Suppressor macrophage treated with lipopolysaccharide for 4 hours (primary cell): ENCODE results near the gene TARS3.
"Not testable (repeated sequence)": the region's sequence is repeated elsewhere in the genome, so short reads cannot be mapped to it uniquely, and the experiment has no call there.

ENCODE experiments used
- DNase-seq: peaks from one replicate; pipeline ENCODE4 v3.0.0-alpha.2; 2020

Gene TARS3

DNA sequence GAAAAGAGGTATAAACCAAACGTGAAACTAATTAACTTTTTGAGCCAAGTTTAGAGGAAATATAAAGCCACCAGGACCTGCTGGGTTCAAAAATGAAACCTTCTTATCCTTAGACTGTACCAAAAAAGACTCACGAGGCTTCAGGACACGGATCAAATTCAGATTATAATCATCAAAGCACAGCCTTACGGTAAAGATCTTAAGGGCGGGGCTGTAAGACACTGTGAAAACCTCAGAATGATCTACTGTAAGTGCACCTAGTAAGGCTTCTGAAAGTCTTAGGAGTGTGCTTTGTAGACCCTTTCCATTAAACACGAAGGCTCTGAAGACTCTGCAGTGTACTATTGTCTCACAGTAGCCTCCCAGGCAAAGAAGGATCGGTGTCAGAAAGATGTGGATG is 26.8 kb downstream of the TARS3 start:
- DNase-seq: no peak

DNA sequence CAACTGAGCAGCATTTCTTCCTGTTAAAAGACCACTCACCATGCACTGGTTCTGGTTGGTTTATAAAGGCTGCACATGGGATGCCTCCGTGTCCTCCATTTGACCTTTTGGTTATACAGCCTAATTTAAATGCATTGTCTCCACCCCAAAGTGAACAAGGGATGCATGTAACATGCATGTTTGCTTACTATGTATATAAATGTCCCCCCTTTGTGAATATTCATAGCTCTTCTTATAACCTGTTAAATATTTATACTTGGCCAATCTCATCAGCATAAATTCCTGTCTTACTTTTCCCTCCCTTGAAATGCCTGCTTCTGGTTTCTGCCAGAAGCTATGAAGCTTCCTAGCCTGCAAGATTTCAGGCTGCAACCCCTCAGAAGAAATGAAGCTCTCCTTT is 27.4 kb downstream of the TARS3 start:
- no peak for DNase-seq

DNA sequence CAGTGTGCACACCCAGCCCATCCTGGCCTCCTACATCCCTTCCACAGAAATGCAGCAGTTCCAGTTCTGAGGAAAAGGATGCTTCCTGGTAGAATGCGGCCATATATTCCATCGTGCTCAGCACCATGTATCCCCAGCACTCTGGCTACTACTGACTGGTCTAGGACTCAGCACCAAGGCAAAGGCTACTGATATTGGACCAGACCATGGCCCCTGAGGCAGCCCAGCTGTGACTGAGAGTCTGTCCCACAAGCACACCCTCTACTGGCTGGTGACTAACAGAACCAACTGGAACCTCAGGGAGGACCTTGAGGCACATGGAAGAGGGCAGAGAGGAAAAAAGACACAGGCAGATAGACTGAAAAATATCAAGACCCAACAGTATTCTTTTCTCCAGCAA is 30.0 kb downstream of the TARS3 start:
- DNase-seq: no peak

DNA sequence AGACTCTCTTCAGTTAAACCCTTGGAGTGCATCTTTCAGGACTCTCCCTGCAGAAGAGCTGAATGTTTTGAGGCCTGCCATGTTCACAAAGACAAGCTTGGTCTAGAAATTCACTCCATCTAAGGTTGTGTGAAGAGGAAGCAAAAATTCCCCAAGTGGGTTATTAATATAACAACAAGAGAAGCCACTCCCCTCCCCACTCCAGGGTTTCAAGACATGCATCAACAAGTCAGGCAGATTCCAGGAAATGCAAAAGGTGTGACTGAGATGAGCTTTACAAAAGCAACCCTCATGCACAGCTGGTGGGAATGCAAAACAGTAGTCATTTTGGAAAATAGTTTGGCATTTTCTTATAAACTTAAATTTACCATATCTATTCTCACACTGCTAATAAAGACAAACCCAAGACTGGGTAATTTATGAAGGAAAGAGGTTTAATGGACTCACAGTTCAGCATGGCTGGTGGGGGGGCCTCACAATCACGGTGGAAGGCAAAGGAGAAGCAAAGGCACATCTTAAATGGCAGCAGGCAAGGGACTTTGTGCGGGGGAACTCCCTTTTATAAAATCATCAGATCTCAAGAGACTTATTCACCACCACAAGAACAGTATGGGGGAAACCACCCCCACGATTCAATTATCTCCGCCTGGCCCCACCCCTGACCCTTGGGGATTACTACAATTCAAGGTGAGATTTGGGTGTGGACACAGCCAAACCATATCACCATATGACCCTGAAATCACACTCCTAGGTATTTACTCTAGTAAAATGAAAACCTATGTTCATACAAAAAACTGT is 31.3 kb downstream of the TARS3 start:
- no peak for DNase-seq

DNA sequence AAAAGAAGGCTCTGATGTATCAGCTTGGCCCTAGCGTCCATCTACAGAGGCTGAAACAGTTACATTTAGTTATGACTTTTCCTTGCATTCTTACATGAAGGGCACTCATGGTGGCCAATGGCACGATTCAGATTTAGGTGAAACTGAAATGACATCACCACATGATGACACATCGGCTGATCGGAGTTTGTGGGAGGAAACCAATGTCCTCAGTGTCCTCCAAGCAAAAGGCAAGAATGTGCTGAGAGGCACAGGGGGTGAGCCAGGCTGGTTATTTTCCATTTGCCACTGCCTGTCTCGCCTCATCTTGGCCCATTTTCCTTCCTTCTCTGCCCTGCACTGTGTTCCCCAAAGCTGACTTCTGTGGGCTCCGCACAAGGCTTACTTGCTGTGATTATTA is 34.4 kb downstream of the TARS3 start:
- peak; percentile 27 for DNase-seq

DNA sequence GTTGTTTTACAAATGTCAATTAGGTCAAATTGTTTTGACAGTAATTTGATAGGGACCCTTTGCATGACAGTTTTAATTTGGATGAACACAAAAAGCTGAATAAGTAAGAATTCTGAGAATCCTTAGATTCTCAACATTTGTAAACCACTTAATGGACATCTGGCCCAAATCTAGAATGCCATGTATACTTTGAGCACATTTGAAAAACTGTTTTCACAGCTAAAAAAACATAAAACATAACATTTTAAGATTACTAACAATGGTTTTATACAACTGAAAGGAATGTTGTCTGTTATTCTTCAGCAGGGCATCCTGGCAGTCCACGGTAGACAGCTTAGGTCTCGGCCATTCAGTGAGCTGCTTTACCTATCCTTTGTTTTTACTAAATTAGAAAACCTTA is 37.6 kb downstream of the TARS3 start:
- DNase-seq: no peak

DNA sequence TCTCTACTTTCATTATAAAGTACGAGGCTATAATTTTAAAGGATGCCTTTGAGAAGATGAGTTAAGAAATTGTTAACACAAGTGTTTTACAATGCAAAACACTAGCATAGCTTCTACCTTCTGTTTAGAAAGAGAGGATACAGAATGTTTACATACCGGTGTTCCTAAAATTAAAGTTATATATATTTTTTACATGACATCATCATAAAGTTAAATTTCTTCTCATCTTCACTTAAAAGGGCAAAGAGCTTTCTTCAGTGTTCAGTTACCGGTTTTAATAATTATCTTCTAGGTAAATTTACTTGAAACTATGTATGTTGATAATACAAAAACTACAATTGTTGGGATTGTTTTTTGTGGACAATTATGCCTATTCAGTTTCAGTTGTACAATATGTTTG is 39.4 kb downstream of the TARS3 start:
- no peak for DNase-seq

DNA sequence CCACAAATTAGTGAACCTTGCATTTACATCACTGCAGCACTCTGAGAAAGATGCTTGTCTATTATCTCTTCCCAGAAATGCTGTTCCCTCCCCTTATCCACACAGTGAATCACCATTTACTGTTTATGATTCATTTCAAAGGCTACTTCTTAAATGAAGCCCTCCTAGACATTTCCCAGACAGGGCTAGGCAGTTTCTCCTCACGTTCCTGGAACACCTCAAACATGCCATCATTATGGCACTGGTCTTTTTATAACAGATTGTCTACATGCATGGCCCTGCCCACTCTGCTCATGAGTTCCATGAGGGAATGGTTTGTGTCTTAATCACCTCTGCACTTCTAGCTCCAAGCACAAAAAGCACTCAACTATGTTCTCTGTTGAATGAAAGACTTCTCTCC is 39.9 kb downstream of the TARS3 start:
- DNase-seq: peak; percentile 9

DNA sequence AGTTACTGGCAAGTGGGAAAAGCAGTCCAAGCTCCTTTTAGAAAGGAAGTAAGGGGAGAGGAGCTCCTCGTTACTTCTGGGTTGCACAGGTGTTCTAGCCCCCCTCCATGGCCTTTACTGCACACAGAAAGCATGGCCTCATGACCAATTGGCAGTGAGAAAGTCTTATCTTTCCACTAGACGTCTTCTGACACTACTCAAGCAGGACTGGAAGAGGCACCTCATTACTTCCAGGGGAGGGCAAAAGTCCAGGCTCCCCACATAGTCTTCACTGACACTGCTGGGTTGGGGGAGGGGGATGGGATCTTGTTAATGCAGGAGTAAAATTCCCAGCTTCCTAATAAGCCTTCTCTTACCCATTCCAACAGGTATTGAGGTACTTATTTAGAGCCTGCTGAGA is 44.5 kb downstream of the TARS3 start:
- no peak for DNase-seq

DNA sequence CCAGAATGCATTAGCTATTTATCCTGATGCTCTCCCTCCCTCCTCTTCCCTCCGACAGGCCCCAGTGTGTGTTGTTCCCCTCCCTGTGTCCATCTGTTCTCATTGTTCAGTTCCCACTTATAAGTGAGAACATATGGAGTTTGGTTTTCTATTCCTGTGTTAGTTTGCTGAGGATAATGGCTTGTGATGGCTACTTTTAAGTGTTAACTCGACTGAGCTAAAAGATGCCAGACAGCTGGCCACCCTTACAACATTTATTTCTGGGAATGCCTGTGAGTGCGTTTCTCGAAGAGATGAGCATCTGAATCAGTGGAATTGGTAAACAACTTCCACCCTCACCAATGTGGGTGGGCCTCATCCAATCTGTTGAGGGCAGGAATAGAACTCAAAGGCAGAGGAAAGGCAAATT is 47.3 kb downstream of the TARS3 start:
- no peak for DNase-seq

DNA sequence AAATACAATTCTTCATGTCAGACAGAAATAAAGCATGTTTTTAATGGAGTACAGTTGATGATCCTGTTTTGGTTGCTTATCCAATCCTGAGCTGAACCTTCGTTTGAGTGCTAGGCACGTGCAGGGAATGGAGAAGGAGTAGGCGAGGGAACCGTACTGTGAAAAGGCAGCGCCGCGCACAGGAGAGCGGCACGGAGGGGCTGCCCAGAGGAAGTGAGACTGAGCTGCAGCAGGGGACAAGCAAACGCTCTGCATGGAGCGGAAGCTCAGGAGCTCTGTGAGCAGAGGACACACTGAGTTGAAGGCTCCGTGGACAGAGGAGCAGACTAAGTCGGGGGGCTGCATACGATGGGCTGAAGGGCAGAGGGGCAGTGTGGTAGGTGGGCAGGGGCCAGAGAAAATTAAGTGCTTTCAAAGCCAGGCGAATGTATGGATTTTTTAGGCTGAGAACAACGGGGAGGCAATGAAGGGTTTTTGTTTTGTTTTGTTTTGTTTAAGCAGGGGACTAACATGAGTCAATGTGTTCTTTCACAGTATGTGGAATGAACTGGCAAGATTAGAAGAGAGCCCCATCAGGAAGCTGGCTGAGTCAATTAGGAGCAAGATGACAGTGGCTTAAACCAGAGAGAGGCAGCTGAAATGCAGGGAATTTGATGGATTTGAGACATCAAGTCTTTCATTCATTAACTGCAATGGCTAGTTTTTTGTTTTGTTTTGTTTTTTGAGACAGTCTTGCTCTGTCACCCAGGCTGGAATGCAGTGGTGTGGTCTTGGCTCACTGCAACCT is 48.3 kb downstream of the TARS3 start:
- no peak for DNase-seq

DNA sequence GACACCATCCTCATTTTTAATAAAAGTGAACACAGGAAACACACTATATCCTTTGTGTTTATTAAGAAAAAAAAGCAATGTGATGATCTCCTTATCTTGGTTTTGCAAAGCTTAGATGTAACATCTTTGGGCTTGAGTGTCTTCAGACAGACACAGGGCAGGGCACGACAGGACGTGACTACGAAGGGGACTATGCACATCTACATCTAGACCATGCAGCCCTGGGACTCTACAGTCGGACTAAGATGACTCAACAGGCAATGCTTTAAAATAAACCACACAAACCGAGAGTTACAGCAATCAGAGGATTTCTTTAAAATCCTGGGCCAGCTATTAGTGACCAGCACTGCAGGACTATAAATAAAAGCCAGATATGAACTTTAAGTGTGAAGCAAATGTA is 49.3 kb downstream of the TARS3 start:
- DNase-seq: no peak

DNA sequence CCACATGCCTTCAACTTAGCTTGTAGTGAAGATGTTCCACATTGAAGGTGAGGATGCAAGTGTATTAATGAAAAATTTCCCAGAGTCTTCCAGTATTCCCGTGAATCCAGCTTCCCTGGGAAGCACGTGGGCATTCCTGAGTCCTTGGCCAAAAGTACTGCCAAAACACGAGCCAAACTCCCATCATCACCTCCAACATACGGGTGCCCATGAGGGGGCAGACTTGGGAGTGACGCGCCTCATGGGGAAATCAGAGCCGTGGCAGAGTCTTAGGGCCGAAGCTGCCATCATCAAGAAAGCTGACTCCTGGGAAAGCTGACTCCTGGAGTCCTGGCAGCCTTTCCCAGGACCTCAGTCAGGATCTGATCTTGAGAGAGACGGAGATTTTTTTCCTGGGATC is 52.0 kb downstream of the TARS3 start:
- DNase-seq: no peak

DNA sequence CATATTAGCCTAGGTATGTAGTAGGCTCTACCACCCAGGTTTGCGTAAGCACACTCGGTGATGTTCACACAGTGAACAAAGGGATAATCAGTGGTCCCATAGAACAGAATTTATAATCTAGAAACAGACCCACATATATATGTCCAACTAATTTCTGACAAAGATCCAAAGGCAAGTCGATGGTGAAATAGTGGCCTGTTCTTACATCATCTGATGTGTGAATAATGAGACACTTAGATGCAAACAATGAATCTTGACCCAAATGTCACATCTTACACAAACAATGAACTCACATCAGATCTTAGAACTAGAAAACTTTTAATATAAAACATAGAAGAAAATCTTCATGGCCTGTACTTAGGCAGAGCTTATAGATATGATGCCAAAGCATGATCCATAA is 54.5 kb downstream of the TARS3 start:
- peak; percentile 30 for DNase-seq

DNA sequence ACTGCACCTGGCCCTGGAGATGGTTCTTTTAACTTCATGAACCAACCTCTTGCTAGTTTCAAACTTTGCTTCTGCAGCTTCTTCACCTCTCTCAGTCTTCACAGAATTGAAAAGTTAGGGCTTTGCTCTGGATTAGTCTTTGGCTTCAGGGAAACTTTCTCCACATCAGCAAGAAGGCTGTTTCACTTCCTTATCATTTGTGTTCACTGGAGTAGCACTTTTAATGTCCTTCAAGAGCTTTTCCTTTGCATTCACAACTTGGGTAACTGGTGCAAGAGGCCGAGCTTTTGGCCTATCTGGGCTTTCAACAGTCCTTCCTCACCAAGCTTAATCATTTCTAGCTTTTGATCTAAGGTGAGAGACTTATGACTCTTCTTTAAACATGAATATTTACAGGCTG is 56.4 kb downstream of the TARS3 start:
- DNase-seq: peak; percentile 28

DNA sequence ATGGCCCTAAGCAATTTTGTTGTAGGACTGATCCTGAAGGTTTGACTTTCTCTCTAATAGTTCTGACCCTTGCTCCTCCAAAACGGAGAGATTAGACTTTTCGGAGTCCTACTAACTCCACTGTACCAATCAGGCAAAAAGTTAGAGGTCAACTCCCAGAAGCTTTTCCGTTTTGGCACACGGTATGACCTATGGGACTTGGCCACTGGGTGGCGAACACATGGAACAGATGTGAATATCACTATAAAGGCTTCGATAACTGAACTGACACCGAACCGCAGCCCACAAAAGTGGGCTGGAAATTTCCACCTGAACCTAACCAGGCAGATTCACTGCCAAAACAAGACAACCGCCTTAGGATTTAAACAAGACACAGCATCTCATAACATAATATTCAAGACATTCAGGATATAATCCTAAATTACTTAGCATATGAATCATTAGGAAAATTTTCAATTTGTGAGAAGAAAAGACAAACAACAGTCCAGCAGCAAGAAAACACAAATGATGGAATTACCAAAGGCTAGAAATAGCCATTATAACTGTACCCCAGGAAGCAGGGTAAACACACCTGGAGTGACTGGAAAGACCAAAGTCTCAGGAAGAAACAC is 59.9 kb downstream of the TARS3 start:
- no peak for DNase-seq

DNA sequence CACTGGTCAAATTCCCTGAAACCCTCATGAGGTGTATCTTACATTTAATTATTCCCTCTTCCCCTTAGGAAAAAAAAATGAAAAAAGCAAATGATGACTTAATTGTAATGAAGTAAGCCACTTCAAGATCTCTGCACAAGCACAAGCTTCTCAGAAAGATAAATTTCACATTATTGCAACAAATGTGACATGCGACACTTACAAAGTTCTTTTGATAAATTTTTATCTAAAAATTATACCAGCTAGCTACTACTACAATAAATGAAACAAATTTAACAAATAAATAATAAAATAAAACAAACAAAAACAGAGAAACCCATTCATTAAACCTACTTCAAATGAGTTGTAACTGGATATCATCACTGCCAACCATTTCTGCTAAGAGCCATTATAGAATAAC is 62.1 kb downstream of the TARS3 start:
- DNase-seq: no peak

DNA sequence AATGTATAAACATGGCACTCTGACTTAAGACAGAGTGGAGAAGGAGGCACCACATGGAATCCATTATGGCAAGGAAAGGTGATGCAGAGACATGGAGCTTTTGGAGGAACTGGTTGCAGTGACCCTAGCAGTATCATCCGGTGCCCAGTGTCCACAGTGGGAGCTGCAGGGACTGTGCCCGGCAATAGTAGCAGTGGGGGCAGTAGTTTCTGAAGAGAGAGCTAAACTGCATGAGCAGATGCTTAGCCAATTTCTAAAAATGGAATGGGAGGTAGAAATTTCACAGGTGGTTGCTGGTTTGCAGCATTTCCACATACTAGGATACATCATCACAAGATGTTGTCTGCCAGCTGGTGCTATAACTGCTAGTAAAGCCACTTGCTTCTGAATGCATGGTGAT is 64.3 kb downstream of the TARS3 start:
- DNase-seq: no peak

DNA sequence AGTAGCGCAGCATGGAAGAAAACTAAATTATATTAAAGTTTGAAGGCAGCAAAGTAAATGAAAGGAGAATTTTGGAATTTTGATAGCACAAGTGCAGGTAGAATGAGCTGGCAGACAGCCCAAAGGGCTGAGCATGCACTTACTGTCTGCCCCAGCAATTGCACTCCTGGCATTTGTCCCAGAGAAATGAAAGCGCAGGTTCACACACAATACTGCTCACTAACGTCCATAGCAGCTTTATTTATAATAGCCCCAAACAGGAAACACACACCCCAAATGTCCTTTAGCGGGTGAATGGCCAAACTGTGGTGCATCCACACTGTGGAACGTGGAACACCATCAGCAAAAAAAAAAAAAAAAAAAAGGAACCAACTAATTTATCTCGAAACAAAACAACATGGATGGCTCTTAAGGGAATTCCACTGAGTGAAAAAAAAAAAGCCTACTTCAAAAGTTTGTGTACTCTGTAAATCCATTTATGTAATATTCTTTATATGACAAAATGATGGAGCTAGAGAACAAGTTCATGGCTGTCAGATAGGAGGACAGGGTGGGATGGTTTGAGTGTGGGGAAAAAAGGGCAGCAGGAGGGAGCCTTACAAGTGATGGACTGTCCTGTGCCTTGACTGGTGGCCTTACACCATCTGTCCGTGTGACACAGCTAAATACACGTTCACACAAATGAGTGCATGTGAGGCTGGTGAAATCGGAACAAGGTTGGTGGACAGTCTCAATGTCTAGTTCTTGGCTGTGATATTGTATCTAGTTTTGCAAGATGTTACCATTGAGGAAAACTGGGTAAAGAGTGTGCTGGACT is 66.1 kb downstream of the TARS3 start:
- DNase-seq: no peak

DNA sequence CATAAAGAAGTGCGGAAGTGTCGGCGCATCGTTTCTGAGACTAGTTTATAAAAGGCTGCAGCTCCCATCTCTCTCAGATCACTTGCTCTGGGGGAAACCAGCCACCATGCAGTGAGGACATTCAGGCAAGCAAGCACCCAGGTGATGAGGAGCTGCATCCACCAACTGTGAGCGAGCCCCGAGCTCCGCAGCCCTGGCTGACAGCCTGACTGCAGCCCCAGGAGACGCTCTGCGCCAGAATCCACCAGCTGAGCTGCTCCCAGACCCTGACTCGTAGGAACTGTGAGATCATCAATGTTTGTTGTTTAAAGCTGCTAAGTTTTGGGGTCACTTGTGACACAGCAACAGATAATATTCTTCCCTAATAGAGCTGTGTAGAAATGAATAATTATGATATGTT is 67.1 kb downstream of the TARS3 start:
- DNase-seq: no peak

DNA sequence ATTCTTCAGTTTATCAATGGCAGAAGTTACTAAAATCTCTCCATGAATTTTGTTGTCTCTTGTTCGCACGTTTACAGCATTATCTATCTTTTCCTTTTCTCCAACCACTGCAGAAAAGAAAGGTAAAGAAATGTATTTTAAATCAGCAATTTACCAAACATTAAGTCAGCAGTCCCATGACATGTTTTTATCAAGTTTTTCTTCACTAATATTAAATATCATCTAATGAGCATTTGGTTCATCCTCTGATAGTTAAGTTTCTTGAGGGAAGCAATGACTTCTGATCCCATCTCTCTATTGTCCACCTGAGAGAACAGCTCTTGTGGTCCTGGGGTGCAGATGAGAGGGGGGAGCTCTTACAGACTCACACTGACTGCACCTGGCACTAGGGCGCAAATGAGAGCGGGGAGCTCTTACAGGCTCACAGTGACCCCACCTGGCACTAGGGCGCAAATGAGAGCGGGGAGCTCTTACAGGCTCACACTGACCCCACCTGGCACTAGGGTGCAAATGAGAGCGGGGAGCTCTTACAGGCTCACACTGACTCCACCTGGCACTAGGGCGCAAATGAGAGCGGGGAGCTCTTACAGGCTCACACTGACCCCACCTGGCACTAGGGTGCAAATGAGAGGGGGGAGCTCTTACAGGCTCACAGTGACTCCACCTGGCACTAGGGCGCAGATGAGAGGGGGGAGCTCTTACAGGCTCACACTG is 69.5 kb downstream of the TARS3 start:
- DNase-seq: not testable (repeated sequence)

DNA sequence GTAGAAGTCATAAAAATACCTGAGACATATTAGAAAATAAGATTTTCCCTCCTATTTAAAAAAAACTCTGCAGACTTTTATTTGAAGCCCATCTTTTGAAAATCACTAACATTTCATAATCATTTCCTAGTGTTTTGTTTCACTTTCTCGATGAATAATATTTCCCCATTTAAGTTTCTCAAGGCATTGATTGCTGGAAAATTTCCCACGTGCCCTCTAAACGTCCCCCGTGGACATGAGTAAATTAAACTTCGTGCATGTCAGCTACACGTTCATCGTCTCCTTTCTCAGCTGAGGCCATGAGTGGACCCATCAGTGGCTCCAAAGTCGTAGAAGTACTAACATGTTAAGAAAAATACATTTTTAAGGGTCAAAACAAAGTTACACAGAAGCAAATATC is 70.1 kb downstream of the TARS3 start:
- peak; percentile 93 for DNase-seq
